DND-41 (cell line): ENCODE data around the gene PREX1.

Experiments used
- CTCF ChIP-seq: IDR thresholded peaks from 2 replicates; pipeline ENCODE4 v1.5.1; 2012; ENCODE audit warnings: borderline replicate concordance, low read length, moderate library complexity, mild to moderate bottlenecking; ENCODE audit not compliant: poor library complexity, severe bottlenecking; ENCODE audit errors: extremely low read depth
- EZH2 ChIP-seq: IDR thresholded peaks from 3 replicates; pipeline ENCODE4 v1.6.1; 2012; ENCODE audit warnings: borderline replicate concordance, low read depth, mild to moderate bottlenecking, moderate library complexity, low read length, inconsistent platforms; ENCODE audit not compliant: severe bottlenecking

GRCh38 chr20:48645666-48646065 lies 182.1 kb downstream of the PREX1 start:
- no peak for TF ChIP-seq CTCF
- no peak for TF ChIP-seq EZH2
